ENCODE results near the gene ST7L.
"Not testable (repeated sequence)": the region's sequence is repeated elsewhere in the genome, so short reads cannot be mapped to it uniquely, and the experiment has no call there.

Gene ST7L

GRCh38 chr1:112618721-112619517 is at the start of gene ST7L:
TSS of gene ST7L (minus strand) at chr1:112619141. CDS start at chr1:112619113, 28 bp downstream.
- DNase-seq (ENCODE audit: low read depth in 3 of 3), result peak; percentile 26 to 46 (median 26)

- DNase-seq (ENCODE audit: low read depth in 3 of 3), result no peak
Observed at GRCh38 chr1:112666946-112667345, 48.0 kb upstream of the ST7L start.

GRCh38 chr1:112665857-112666256 is 46.9 kb upstream of the ST7L start:
- DNase-seq (ENCODE audit: low read depth in 3 of 3), result no peak

GRCh38 chr1:112651205-112651604 is 32.3 kb upstream of the ST7L start:
- DNase-seq (ENCODE audit: low read depth in 3 of 3), result no peak

- no peak for DNase-seq (ENCODE audit: low read depth in 3 of 3)
Observed at GRCh38 chr1:112646225-112646624, 27.3 kb upstream of the ST7L start.

- no peak for DNase-seq (ENCODE audit: low read depth in 3 of 3)
Observed at GRCh38 chr1:112643080-112643479, 24.1 kb upstream of the ST7L start.

GRCh38 chr1:112640437-112640836 is 21.5 kb upstream of the ST7L start:
- DNase-seq (ENCODE audit: low read depth in 3 of 3), result not testable (repeated sequence)

GRCh38 chr1:112638110-112638428 is 19.1 kb upstream of the ST7L start:
- DNase-seq (ENCODE audit: low read depth in 3 of 3), result no peak

- no peak for DNase-seq (ENCODE audit: low read depth in 3 of 3)
Observed at GRCh38 chr1:112637254-112638109, 18.5 kb upstream of the ST7L start.

GRCh38 chr1:112636597-112637253 is 17.8 kb upstream of the ST7L start:
- DNase-seq (ENCODE audit: low read depth in 3 of 3), result no peak

- DNase-seq (ENCODE audit: low read depth in 3 of 3), result no peak
Observed at GRCh38 chr1:112636056-112636455, 17.1 kb upstream of the ST7L start.

- DNase-seq (ENCODE audit: low read depth in 3 of 3), result no peak
Observed at GRCh38 chr1:112634367-112634766, 15.4 kb upstream of the ST7L start.

- DNase-seq (ENCODE audit: low read depth in 3 of 3), result no peak
Observed at GRCh38 chr1:112633628-112634027, 14.7 kb upstream of the ST7L start.

- DNase-seq (ENCODE audit: low read depth in 3 of 3), result no peak
Observed at GRCh38 chr1:112629256-112629655, 10.3 kb upstream of the ST7L start.

- no peak for DNase-seq (ENCODE audit: low read depth in 3 of 3)
Observed at GRCh38 chr1:112628516-112628915, 9.6 kb upstream of the ST7L start.

GRCh38 chr1:112626887-112627286 is 7.9 kb upstream of the ST7L start:
- DNase-seq (ENCODE audit: low read depth in 3 of 3), result no peak

- no peak for DNase-seq (ENCODE audit: low read depth in 3 of 3)
Observed at GRCh38 chr1:112626193-112626592, 7.3 kb upstream of the ST7L start.

- DNase-seq (ENCODE audit: low read depth in 3 of 3), result no peak
Observed at GRCh38 chr1:112625696-112626095, 6.8 kb upstream of the ST7L start.

GRCh38 chr1:112624493-112624892 is 5.6 kb upstream of the ST7L start:
- not testable (repeated sequence) for DNase-seq (ENCODE audit: low read depth in 3 of 3)

GRCh38 chr1:112620377-112620695 is 1.4 kb upstream of the ST7L start:
- no peak for DNase-seq (ENCODE audit: low read depth in 3 of 3)

- DNase-seq (ENCODE audit: low read depth in 3 of 3), result peak; percentile 83 to 87 (median 86)
Observed at GRCh38 chr1:112619518-112620376, 806 bp upstream of the ST7L start, which contains the start of gene CAPZA1. TSS of gene CAPZA1 (plus strand) at chr1:112619832. CDS start at chr1:112619845, 13 bp downstream.

All from stimulated activated CD4-positive, alpha-beta T cell treated with anti-CD3 and anti-CD28 coated beads, TNF-alpha, amount 100 ng/mL, for 48 hours (primary cell).